Right kidney (tissue), 1 donor: ENCODE data around the gene NME4.

ENCODE experiments used
- DNase-seq: peaks from one replicate; pipeline ENCODE4 v3.0.0-alpha.2; 2016

Gene NME4

DNA sequence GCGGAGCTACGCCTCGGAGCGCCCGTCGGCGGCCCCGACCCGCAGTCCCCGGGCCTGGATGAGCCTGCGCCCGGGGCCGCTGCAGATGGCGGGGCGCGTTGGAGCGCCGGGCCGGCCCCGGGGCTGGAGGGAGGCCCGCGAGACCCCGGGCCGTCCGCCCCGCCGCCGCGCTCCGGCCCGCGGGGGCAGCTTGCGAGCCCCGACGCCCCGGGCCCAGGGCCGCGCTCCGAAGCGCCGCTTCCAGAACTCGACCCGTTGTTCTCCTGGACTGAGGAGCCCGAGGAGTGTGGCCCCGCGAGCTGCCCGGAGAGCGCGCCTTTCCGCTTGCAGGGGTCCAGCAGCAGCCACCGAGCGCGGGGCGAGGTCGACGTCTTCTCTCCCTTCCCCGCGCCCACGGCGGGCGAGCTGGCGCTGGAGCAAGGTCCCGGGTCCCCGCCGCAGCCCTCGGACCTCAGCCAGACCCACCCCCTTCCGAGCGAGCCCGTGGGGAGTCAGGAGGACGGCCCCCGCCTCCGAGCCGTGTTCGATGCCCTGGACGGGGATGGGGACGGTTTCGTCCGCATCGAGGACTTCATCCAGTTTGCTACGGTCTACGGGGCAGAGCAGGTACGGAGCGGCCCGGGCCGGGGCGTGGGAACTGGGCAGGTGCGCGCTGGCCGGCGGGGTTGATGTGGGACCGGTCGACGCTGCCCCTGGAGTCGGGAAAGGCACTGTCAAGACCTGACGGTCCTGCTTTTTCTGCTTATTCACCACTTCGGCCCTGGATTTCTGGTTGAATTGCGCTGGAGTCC lies 29.3 kb downstream of the NME4 start:
- peak; percentile 63 for DNase-seq

DNA sequence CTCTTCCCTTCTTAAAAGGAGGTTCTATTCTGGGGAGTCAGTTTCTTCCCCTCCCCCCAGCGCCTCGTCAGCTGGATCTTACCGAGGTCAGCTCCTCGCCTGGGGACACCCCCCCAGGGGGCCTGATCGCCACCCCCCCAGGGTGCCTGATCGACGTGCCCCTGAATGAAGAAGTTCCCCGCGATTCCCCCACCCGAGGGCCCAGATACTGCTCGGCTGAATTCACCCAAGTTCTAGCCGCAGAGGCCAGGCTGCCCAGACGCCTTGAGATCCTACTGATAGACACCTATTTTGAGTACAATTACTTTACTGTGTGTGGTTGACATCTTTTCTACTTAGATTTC lies 29.9 kb downstream of the NME4 start:
- DNase-seq, result no peak

DNA sequence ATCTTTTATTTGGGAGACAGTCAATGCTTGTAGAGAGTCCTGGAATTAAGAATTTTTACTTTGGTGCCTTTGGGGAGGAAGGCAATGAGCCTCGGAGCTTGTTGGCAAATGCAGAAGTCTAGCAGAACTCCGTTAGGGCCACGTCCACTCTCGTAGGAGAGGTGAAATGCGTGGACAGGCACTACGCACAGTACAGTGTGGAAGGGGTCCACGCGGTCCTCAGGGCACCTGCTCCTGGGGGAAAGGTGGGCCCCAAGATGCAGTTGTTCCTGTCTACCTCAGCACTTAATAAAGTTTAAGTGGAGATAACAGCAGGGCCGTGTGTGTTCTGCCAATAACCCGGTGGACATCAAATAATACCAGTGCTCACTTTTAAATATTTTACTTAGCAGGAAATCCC lies 30.3 kb downstream of the NME4 start:
- DNase-seq, result no peak

DNA sequence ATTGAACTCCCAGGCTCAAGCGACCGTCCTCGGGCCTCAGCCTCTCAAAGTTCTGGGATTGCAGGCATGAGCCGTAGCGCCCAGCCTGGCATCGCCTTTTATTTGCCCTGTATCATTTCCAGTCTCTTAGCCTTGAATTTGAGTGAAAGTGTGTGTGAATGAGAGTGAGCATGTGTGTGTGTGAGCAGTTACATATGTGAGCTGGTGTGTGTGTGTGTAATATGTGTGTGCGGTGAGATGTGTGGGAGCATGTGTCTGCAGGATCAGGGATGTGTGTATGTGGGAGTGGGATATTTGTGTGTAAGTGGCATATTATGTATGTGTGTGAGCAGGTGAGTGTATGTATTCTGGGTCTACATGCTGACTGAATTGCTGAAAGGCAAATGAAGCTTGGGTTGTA lies 33.9 kb downstream of the NME4 start:
- DNase-seq, result no peak

DNA sequence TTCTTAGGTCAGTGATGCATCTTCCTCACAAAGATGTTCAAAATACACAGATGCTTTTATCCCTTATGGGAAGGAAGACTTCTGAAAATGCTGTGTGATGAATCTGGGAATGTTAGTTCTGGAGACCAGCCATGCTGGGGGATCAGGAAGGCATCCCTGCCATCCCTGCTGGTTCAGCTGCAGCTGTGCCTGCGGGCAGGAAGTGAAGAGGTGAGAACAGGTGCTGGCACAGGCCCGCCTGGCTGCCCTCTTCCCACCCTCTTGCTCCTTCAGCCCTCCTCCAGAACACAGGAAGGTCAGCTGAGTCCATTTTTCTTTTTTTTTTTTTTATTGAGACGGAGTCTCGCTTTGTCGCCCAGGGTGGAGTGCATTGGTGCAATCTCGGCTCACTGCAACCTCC lies 43.6 kb downstream of the NME4 start:
- DNase-seq, result no peak

DNA sequence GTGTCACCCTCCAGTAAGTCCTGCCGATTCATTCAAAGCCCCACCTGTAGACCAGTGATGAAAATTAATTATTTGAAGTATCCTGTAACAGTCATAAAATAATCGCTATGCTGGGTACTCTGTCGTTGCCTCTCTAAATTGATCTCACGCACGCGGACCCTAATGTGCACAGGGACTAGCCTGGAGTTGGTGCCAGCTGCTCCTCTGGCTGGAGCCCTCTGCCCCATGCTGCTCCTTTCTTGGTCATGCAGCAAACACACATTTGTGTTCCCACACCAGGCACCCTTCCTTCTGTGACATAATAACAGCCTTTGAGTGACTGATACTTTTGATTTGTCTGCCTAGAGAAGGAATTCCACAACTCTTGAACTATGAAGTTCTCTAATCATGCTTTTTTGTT lies 44.4 kb downstream of the NME4 start:
- DNase-seq, result no peak

DNA sequence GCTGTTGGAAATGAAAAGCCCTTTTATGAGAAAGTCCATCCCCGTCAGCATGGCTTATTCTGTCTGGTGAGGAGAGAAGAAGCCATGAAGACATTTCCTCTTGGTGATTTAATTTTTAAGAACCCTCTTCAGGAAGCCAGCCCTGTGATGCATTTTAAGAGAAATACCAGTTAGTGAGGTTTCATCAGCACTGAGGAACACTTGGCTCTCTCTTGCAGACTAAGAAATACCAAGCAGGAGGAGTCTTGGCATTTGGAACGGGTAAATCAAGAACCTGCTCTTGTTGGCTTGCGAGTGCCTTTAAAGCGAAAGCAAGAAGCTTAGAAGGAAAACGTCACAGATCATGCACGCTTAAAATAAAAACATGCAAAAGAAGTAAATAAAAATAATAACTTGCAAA lies 46.0 kb downstream of the NME4 start:
- DNase-seq, result no peak

DNA sequence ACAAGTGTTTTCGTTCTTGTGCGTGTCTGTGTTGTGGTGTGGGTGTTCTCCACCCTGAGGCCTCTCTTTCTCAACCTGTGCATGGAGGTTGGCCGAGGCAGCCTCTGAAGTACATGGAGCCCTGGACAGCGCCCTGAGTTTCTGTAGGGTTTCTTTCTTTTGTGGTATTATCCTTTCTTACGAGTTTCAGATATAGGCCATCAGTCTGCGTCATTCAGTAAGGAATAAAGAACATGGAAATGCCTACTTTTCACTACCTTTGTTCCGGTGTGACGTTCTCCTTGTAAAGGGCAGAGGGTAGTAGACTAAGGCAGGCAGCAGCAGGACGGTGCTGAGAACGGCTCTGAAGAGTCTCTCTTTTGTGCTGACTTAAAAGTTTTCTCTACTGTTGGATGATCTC lies 47.0 kb downstream of the NME4 start:
- DNase-seq, result no peak

DNA sequence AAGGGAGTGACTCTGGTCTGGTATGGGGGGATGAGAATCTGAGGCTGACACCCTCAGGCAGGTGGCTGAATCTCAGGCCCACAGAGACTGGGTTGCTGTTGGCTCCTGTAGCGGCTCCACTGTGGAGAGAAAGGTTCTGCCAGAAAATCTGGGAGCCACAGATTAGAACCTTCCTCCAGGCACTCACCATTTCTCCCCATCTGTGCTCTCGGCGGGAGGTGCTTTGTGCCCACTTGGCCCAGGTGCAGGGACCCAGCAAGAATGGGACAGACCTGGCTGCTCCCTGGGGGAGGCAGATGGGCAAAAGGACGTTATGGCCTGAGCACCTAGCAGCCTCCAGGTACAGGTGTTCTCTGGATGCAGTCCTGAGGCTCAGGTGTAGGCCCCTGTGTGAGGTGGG lies 48.6 kb downstream of the NME4 start:
- no peak for DNase-seq
